Measurements from ENCODE around the gene CTNND2.

The CTNND2 gene

GRCh38 chr5:11411621-11412020 is 492.6 kb downstream of the CTNND2 start:
- DNase-seq (ENCODE audit: low read depth, low spot score), result no peak

GRCh38 chr5:11407556-11408145 is 496.6 kb downstream of the CTNND2 start:
- no peak for DNase-seq (ENCODE audit: low read depth, low spot score)
- H3K27ac ChIP-seq, result no peak overlapping the region

More at GRCh38 chr5:11411621-11412020, 492.6 kb downstream of the CTNND2 start:
- H3K27ac ChIP-seq, result no peak overlapping the region

GRCh38 chr5:11400316-11400715 is 503.9 kb downstream of the CTNND2 start:
- DNase-seq (ENCODE audit: low read depth, low spot score), result no peak
- no peak overlapping the region for H3K27ac ChIP-seq

GRCh38 chr5:11398728-11399127 is 505.5 kb downstream of the CTNND2 start:
- no peak for DNase-seq (ENCODE audit: low read depth, low spot score)
- no peak overlapping the region for H3K27ac ChIP-seq

- no peak for DNase-seq (ENCODE audit: low read depth, low spot score)
- no peak overlapping the region for H3K27ac ChIP-seq
These were observed 506.7 kb downstream of the CTNND2 start for GRCh38 chr5:11397549-11397948.

- no peak overlapping the region for H3K27ac ChIP-seq
- no peak for DNase-seq (ENCODE audit: low read depth, low spot score)
These were observed 507.3 kb downstream of the CTNND2 start for GRCh38 chr5:11396917-11397316.

- DNase-seq (ENCODE audit: low read depth, low spot score), result no peak
- H3K27ac ChIP-seq, result no peak overlapping the region
These were observed 509.3 kb downstream of the CTNND2 start for GRCh38 chr5:11394933-11395332.

GRCh38 chr5:11390291-11390767 is 513.9 kb downstream of the CTNND2 start:
- no peak overlapping the region for H3K27ac ChIP-seq
- DNase-seq (ENCODE audit: low read depth, low spot score), result no peak

- no peak overlapping the region for H3K27ac ChIP-seq
- no peak for DNase-seq (ENCODE audit: low read depth, low spot score)
These were observed 516.9 kb downstream of the CTNND2 start for GRCh38 chr5:11387382-11387781.

GRCh38 chr5:11386398-11386797 is 517.8 kb downstream of the CTNND2 start:
- no peak for DNase-seq (ENCODE audit: low read depth, low spot score)
- H3K27ac ChIP-seq, result no peak overlapping the region

GRCh38 chr5:11385901-11386293 is 518.3 kb downstream of the CTNND2 start:
- H3K27ac ChIP-seq, result no peak overlapping the region
- no peak for DNase-seq (ENCODE audit: low read depth, low spot score)

GRCh38 chr5:11385251-11385900 is 518.9 kb downstream of the CTNND2 start:
- no peak for DNase-seq (ENCODE audit: low read depth, low spot score)

GRCh38 chr5:11384441-11385250 is 519.6 kb downstream of the CTNND2 start:
- DNase-seq (ENCODE audit: low read depth, low spot score), result no peak
- no peak overlapping the region for H3K27ac ChIP-seq

More at GRCh38 chr5:11385251-11385900, 518.9 kb downstream of the CTNND2 start:
- no peak overlapping the region for H3K27ac ChIP-seq

- no peak for DNase-seq (ENCODE audit: low read depth, low spot score)
- H3K27ac ChIP-seq, result no peak overlapping the region
These were observed 520.6 kb downstream of the CTNND2 start for GRCh38 chr5:11383506-11384095.

GRCh38 chr5:11378461-11378860 is 525.8 kb downstream of the CTNND2 start:
- no peak overlapping the region for H3K27ac ChIP-seq
- no peak for DNase-seq (ENCODE audit: low read depth, low spot score)

GRCh38 chr5:11377896-11378295 is 526.4 kb downstream of the CTNND2 start:
- H3K27ac ChIP-seq, result no peak overlapping the region
- no peak for DNase-seq (ENCODE audit: low read depth, low spot score)

- no peak for DNase-seq (ENCODE audit: low read depth, low spot score)
- H3K27ac ChIP-seq, result no peak overlapping the region
These were observed 532.1 kb downstream of the CTNND2 start for GRCh38 chr5:11372191-11372590.

- no peak overlapping the region for H3K27ac ChIP-seq
- DNase-seq (ENCODE audit: low read depth, low spot score), result no peak
These were observed 533.2 kb downstream of the CTNND2 start for GRCh38 chr5:11371021-11371420.

- no peak for DNase-seq (ENCODE audit: low read depth, low spot score)
- H3K27ac ChIP-seq, result no peak overlapping the region
These were observed 539.7 kb downstream of the CTNND2 start for GRCh38 chr5:11364531-11364930.

GRCh38 chr5:11363631-11364178 is 540.5 kb downstream of the CTNND2 start:
- DNase-seq (ENCODE audit: low read depth, low spot score), result no peak

More at GRCh38 chr5:11363631-11364178, 540.5 kb downstream of the CTNND2 start:
- H3K27ac ChIP-seq, result no peak overlapping the region

Data from epithelial cell of prostate (primary cell).